ENCODE measurements around the gene DNASE1L3. TPM values are rescaled to one million over a fixed set of nuclear protein-coding genes. Genes with fewer than 3 reads are reported as not detected.

Gene DNASE1L3
- total and polyA plus RNA-seq, 2 of the 8 experiments (the other 6 are each of a cell fraction or from before 2014, with no cell fraction given): not detected

- TF ChIP-seq CHD7 (IDR thresholded peaks at IDR 0.05; ENCODE audit: insufficient replicate concordance, low read length) (no peak), JUND (IDR thresholded peaks at IDR 0.05; ENCODE audit: low read length) (no peak), SIN3A (conservative IDR thresholded peaks at IDR 0.05 in 1 of 2, IDR thresholded peaks at IDR 0.05 in 1 of 2; ENCODE audit: low read depth in 1 of 2, low read length in 2 of 2) (no peak), HDAC6 (IDR thresholded peaks at IDR 0.05; ENCODE audit: low read depth, low read length) (no peak), BCL11A (IDR thresholded peaks at IDR 0.05; ENCODE audit: low read depth in 2 of 2, low read length in 2 of 2) (no peak)
Observed at GRCh38 chr3:58151637-58152036, 59.1 kb downstream of the DNASE1L3 start (continued).

Data from H1 (cell line).